ENCODE results near the gene PRDM7. TPM values are rescaled to one million over a fixed set of nuclear protein-coding genes. Genes with fewer than 3 reads are reported as not detected.
A peak's percentile ranks its signal among the peaks of the same experiment; 100 is the strongest.
"Not testable (repeated sequence)": the region's sequence is repeated elsewhere in the genome, so short reads cannot be mapped to it uniquely, and the experiment has no call there.

The PRDM7 gene
- total and polyA plus RNA-seq, 9 of the 15 experiments (the other 6 are each of a cell fraction or from before 2014, with no cell fraction given), result not detected

- intact Hi-C loops (cut with micrococcal nuclease), result not testable (repeated sequence)
- WGBS (ENCODE audit: insufficient coverage, low coverage, missing lambda C conversion rate), result 23% methylated on average over 17 of the region's 22 CpGs
These were observed 17.7 kb upstream of the PRDM7 start for GRCh38 chr16:90094791-90095190.

DNA sequence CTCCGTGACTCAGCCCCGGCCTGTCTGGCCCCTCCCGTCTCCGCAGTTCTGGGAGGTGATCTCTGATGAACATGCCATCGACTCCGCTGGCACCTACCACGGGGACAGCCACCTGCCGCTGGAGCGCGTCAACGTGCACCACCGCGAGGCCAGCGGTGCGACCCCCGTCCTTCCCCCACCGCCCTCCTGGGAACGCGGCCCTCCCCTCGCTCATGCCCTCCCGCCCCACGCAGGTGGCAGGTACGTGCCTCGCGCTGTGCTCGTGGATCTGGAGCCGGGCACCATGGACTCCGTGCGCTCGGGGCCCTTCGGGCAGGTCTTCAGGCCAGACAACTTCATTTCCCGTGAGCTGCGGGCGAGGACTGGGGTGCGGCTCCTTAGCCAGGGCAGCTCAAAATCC is 17.2 kb upstream of the PRDM7 start:
- H2AFZ ChIP-seq (ENCODE audit: low read depth, low read length); H3K9me1 ChIP-seq (ENCODE audit: control insufficient read depth, insufficient read depth, low read length); H3K27me3 ChIP-seq (ENCODE audit: control insufficient read depth in 2 of 2, insufficient read depth in 2 of 2, low read length in 2 of 2); H3K4me1 ChIP-seq (replicated peaks in 1 of 2; ENCODE audit: control insufficient read depth in 2 of 2, insufficient read depth in 2 of 2, low read length in 2 of 2); H3K4me2 ChIP-seq (ENCODE audit: insufficient read depth, low read length); FAIRE-seq; H3K9me3 ChIP-seq (replicated peaks; ENCODE audit: control insufficient read depth, insufficient read depth, low read depth, low read length); H3K36me3 ChIP-seq (ENCODE audit: control insufficient read depth, insufficient read depth, low read length); H3K9ac ChIP-seq (ENCODE audit: insufficient read depth in 1 of 2, low read depth in 2 of 2, low read length in 2 of 2); H3K79me2 ChIP-seq (ENCODE audit: control insufficient read depth, insufficient read depth, low read length); H4K20me1 ChIP-seq (replicated peaks; ENCODE audit: control insufficient read depth, insufficient read depth, low read length); intact Hi-C loops (cut with micrococcal nuclease); in situ Hi-C loops (cut with MboI); BruUV-seq (replicated peaks); CTCF ChIA-PET (ENCODE audit: low intra/inter-chr PET ratio); H3K27ac ChIP-seq (ENCODE audit: extremely low read depth, low read depth, low read length); H3K4me3 ChIP-seq; ATAC-seq; DNase-seq (ENCODE audit: extremely low read depth in 1 of 4, low spot score in 3 of 4): not testable (repeated sequence)
- POLR2A ChIA-PET, result interaction anchor here (0.6 kb wide), 1 partner anchor 127 kb away, joined by 3 read pairs; no protein-coding TSS in a partner anchor
- 100% methylated on average over 3 of the region's 35 CpGs for WGBS (ENCODE audit: insufficient coverage, low coverage, missing lambda C conversion rate)

More at GRCh38 chr16:90094791-90095190, 17.7 kb upstream of the PRDM7 start:
- H3K36me3 ChIP-seq (ENCODE audit: control insufficient read depth, insufficient read depth, low read length); H3K27me3 ChIP-seq (ENCODE audit: control insufficient read depth in 2 of 2, insufficient read depth in 2 of 2, low read length in 2 of 2); DNase-seq (ENCODE audit: extremely low read depth in 1 of 4, low spot score in 3 of 4); H2AFZ ChIP-seq (ENCODE audit: low read depth, low read length); FAIRE-seq; H3K4me1 ChIP-seq (replicated peaks in 1 of 2; ENCODE audit: control insufficient read depth in 2 of 2, insufficient read depth in 2 of 2, low read length in 2 of 2); H3K9ac ChIP-seq (ENCODE audit: insufficient read depth in 1 of 2, low read depth in 2 of 2, low read length in 2 of 2); H4K20me1 ChIP-seq (replicated peaks; ENCODE audit: control insufficient read depth, insufficient read depth, low read length); H3K9me1 ChIP-seq (ENCODE audit: control insufficient read depth, insufficient read depth, low read length); H3K4me3 ChIP-seq; BruUV-seq (replicated peaks); H3K9me3 ChIP-seq (replicated peaks; ENCODE audit: control insufficient read depth, insufficient read depth, low read depth, low read length); H3K79me2 ChIP-seq (ENCODE audit: control insufficient read depth, insufficient read depth, low read length); CTCF ChIA-PET (ENCODE audit: low intra/inter-chr PET ratio); in situ Hi-C loops (cut with MboI); H3K4me2 ChIP-seq (ENCODE audit: insufficient read depth, low read length); H3K27ac ChIP-seq (ENCODE audit: extremely low read depth, low read depth, low read length): not testable (repeated sequence)
- ATAC-seq, result peak; percentile 50; the same call in 1 of the 3 replicates
- POLR2A ChIA-PET, result interaction anchor here (0.6 kb wide), 1 partner anchor 128 kb away, joined by 3 read pairs; no protein-coding TSS in a partner anchor

DNA sequence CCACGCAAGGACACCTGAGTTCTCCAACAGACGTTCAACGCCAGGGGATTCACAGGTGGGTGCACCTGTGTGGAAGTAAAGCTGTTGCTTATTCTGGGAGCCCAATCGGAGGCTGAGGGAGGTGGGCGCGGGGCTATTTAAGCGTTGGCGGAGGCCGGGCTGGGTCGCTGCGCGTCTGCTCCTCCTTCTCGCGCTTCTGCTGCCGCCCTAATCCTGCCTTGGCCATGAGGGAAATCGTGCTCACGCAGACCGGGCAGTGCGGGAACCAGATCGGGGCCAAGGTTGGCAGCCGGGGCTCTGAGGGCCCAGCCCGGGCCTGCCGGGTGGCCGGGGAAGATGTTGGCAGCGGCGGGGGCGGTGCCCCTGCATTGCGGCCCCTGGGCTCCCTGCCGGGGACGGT is 16.7 kb upstream of the PRDM7 start:
- H3K4me1 ChIP-seq (replicated peaks in 1 of 2; ENCODE audit: control insufficient read depth in 2 of 2, insufficient read depth in 2 of 2, low read length in 2 of 2); H3K27me3 ChIP-seq (ENCODE audit: control insufficient read depth in 2 of 2, insufficient read depth in 2 of 2, low read length in 2 of 2); DNase-seq (ENCODE audit: extremely low read depth in 1 of 4, low spot score in 3 of 4); intact Hi-C loops (cut with micrococcal nuclease); ATAC-seq; CTCF ChIA-PET (ENCODE audit: low intra/inter-chr PET ratio); H3K4me3 ChIP-seq; FAIRE-seq; H3K36me3 ChIP-seq (ENCODE audit: control insufficient read depth, insufficient read depth, low read length); H3K9me3 ChIP-seq (replicated peaks; ENCODE audit: control insufficient read depth, insufficient read depth, low read depth, low read length); H3K79me2 ChIP-seq (ENCODE audit: control insufficient read depth, insufficient read depth, low read length); in situ Hi-C loops (cut with MboI); H4K20me1 ChIP-seq (replicated peaks; ENCODE audit: control insufficient read depth, insufficient read depth, low read length); H3K9me1 ChIP-seq (ENCODE audit: control insufficient read depth, insufficient read depth, low read length); H3K4me2 ChIP-seq (ENCODE audit: insufficient read depth, low read length); H2AFZ ChIP-seq (ENCODE audit: low read depth, low read length); POLR2A ChIA-PET; BruUV-seq (replicated peaks); H3K9ac ChIP-seq (ENCODE audit: insufficient read depth in 1 of 2, low read depth in 2 of 2, low read length in 2 of 2); H3K27ac ChIP-seq (ENCODE audit: extremely low read depth, low read depth, low read length): not testable (repeated sequence)
- 52% methylated on average over 10 of the region's 30 CpGs for WGBS (ENCODE audit: insufficient coverage, low coverage, missing lambda C conversion rate)

Data from K562 (cell line).